ENCODE data around the gene SOS2. TPM values are rescaled to one million over a fixed set of nuclear protein-coding genes. Genes with fewer than 3 reads are reported as not detected.
"Not testable (repeated sequence)": the region's sequence is repeated elsewhere in the genome, so short reads cannot be mapped to it uniquely, and the experiment has no call there.

The SOS2 gene
- total RNA-seq, 4 donors from 2014 or later, result 40.1 to 59.8 (median 46.7) TPM

DNA sequence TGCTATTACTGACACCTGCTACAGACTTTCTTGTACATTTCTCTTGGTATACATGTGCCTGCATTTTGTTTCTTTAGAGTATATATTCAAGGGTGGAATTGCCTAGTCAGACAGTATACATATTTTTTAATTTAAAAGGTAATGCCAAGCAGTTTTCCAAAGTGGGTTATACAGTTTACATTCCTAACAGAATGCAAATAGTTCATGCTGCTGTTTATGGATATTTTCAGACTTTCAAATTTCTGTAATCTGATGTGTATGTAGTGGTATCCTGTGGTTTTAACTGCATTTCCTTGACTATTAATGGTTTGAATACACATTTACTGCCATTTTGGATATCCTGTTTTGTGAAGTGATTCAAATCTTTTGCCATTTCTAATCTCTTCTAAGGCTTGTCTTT is 59.5 kb downstream of the SOS2 start:
- no peak overlapping the region for H3K27ac ChIP-seq (replicated peaks in 1 of 4)
- H3K9me3 ChIP-seq, result no peaks in the 10 kb centered on the region
- H3K4me1 ChIP-seq, result no peaks in the 10 kb centered on the region
- H3K27me3 ChIP-seq, result no peaks in the 10 kb centered on the region
- H3K4me3 ChIP-seq, result no peak overlapping the region
- TF ChIP-seq POLR2AphosphoS5 (IDR thresholded peaks at IDR 0.05), result no peak
- no peak for TF ChIP-seq EP300 (IDR thresholded peaks at IDR 0.05)
- TF ChIP-seq POLR2A (IDR thresholded peaks at IDR 0.05; ENCODE audit: low read depth), result no peak
- TF ChIP-seq, protein P1, sequence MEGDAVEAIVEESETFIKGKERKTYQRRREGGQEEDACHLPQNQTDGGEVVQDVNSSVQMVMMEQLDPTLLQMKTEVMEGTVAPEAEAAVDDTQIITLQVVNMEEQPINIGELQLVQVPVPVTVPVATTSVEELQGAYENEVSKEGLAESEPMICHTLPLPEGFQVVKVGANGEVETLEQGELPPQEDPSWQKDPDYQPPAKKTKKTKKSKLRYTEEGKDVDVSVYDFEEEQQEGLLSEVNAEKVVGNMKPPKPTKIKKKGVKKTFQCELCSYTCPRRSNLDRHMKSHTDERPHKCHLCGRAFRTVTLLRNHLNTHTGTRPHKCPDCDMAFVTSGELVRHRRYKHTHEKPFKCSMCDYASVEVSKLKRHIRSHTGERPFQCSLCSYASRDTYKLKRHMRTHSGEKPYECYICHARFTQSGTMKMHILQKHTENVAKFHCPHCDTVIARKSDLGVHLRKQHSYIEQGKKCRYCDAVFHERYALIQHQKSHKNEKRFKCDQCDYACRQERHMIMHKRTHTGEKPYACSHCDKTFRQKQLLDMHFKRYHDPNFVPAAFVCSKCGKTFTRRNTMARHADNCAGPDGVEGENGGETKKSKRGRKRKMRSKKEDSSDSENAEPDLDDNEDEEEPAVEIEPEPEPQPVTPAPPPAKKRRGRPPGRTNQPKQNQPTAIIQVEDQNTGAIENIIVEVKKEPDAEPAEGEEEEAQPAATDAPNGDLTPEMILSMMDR (IDR thresholded peaks at IDR 0.05), result no peak
- no peak for DNase-seq (ENCODE audit: extremely low spot score)
- intact Hi-C loops (cut with DNase I), result no loop called here
- H3K36me3 ChIP-seq, result peaks cover 7 to 52% (median 17%) of the 10 kb centered on the region in 4 donors

DNA sequence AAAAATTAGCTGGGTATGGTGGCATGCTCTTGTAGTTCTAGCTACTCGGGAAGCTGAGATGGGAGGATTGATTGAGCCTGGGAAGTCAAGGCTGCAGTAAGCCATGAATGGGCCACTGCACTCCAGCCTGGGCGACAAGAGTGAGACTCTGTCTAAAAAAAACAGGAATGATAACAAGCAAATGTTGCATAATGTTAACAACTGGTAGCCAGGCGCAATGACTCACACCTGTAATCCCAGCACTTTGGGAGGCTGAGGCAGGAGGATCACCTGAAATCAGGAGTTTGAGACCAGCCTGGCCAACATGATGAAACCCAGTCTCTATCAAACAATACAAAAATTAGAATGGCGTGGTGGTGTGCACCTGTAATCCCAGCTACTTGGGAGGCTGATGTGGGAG is 64.0 kb downstream of the SOS2 start:
- peaks cover 0 to 55% (median 6%) of the 10 kb centered on the region in 4 donors for H3K36me3 ChIP-seq
- 91% methylated on average over 4 of the region's 4 CpGs for WGBS

DNA sequence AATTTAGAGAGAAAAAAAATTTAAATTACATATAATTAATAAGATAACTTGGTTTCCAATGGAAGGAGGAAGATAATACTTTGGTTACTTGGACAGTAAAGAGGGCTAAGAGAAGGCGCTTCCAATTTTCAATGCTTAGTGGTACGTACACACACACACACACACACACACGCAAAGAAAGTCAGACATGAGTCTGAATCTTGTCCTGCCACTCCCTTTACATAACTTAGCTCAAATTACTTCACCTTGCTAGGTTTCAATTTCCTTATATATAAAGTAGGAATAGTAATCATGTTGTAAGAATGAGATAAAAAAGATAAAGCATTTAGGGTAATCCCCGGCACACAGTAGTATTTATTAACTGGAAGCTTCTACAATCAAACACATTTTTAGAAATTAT is 75.3 kb downstream of the SOS2 start:
- no peaks in the 10 kb centered on the region for H3K9me3 ChIP-seq
- DNase-seq (ENCODE audit: extremely low spot score), result no peak
- peaks cover 14 to 90% (median 55%) of the 10 kb centered on the region in 4 donors for H3K36me3 ChIP-seq
- intact Hi-C loops (cut with DNase I), result no loop called here
- H3K4me3 ChIP-seq, result no peak overlapping the region
- WGBS, result 95% methylated on average over 4 of the region's 4 CpGs
- H3K27ac ChIP-seq (replicated peaks in 1 of 4), result no peak overlapping the region
- H3K27me3 ChIP-seq, result no peaks in the 10 kb centered on the region
- TF ChIP-seq EP300 (IDR thresholded peaks at IDR 0.05), result no peak
- H3K4me1 ChIP-seq, result no peaks in the 10 kb centered on the region

More for the DNA sequence above, 64.0 kb downstream of the SOS2 start:
- intact Hi-C loops (cut with DNase I); H3K4me3 ChIP-seq; H3K27me3 ChIP-seq; H3K27ac ChIP-seq (replicated peaks in 1 of 4); H3K4me1 ChIP-seq; DNase-seq (ENCODE audit: extremely low spot score); H3K9me3 ChIP-seq: not testable (repeated sequence)

DNA sequence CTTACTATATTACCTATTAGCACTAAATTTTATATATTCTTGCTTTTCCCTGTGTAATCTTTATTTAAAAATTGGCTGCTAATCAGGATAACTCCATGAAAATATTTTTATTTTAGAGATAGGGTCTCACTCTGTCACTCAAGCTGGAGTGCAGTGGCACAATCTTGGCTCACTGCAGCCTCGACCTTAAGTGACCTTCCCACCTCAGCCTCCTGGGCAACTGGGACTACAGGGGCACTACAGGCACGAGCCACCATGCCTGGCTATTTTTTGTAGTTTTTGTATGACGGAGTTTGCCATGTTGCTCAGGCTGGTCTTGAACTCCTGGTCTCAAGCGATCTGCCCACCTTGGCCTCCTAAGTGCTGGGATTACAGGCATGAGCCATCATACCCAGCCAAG is 82.6 kb downstream of the SOS2 start:
- Histone ChIP-seq H3K36me3 (peaks cover 27 to 91% (median 51%) of the 10 kb centered on the region in 4 donors), H3K27me3 (no peaks in the 10 kb centered on the region), H3K9me3 (no peaks in the 10 kb centered on the region), H3K4me1 (no peaks in the 10 kb centered on the region), H3K4me3 (no peak overlapping the region), H3K27ac (replicated peaks in 1 of 4) (no peak overlapping the region)
- intact Hi-C loops (cut with DNase I), result no loop called here
- 94% methylated on average over 4 of the region's 4 CpGs for WGBS
- TF ChIP-seq POLR2AphosphoS5 (IDR thresholded peaks at IDR 0.05) (no peak), POLR2A (IDR thresholded peaks at IDR 0.05; ENCODE audit: low read depth) (no peak), EP300 (IDR thresholded peaks at IDR 0.05) (no peak)
- TF ChIP-seq, protein P1 (IDR thresholded peaks at IDR 0.05), result no peak
- no peak for DNase-seq (ENCODE audit: extremely low spot score)

DNA sequence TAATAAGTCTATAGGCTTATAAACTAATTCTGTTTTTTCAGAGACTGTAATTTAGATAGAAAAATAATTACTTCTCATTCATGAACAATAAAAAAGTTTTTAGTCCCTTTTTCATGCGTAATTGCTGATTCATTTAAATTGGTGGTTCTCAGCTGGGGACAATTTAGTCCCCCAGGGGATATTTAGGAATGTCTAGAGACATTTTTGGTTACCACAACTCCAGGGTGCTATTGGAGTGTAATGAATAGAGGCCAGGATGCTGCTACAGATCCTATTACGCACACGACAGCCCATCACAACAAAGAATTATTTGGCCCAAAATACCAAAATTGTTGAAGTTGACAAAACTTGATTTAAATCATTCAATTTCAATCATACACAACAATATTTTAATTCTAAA is 92.2 kb downstream of the SOS2 start:
- no peak overlapping the region for H3K4me3 ChIP-seq
- no peaks in the 10 kb centered on the region for H3K9me3 ChIP-seq
- peaks cover 0 to 59% (median 27%) of the 10 kb centered on the region in 4 donors for H3K36me3 ChIP-seq
- no peaks in the 10 kb centered on the region for H3K27me3 ChIP-seq
- DNase-seq (ENCODE audit: extremely low spot score), result no peak
- H3K27ac ChIP-seq (replicated peaks in 1 of 4), result no peak overlapping the region
- no peaks in the 10 kb centered on the region for H3K4me1 ChIP-seq
- intact Hi-C loops (cut with DNase I), result no loop called here
- TF ChIP-seq EP300 (IDR thresholded peaks at IDR 0.05) (no peak), POLR2AphosphoS5 (IDR thresholded peaks at IDR 0.05) (no peak), POLR2A (IDR thresholded peaks at IDR 0.05; ENCODE audit: low read depth) (no peak)
- TF ChIP-seq, protein P1 (IDR thresholded peaks at IDR 0.05), result no peak
- WGBS, result 91% methylated on average over 3 of the region's 3 CpGs

DNA sequence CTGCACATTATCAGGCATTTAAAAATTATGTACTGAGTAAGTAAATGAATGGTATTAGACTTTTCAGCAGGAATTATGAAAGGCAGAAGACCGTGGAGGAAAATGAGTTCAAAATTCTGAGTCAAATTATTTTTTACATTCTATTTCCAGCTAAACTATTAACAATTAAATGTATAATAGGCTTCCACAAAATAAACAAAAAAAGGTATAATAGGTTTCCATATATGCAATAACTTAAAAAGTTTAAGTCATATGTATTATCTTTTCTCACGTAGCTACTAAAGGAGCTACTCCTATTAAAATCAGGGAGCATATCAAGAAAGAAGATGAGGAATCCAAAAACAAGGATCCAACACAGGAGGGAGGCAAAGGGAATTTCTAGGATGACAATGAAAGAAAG is 103.6 kb downstream of the SOS2 start:
- Histone ChIP-seq H3K4me1 (no peaks in the 10 kb centered on the region), H3K4me3 (no peak overlapping the region), H3K36me3 (peaks cover 10 to 86% (median 52%) of the 10 kb centered on the region in 4 donors), H3K27ac (replicated peaks in 1 of 4) (no peak overlapping the region), H3K27me3 (no peaks in the 10 kb centered on the region), H3K9me3 (no peaks in the 10 kb centered on the region)
- TF ChIP-seq EP300 (IDR thresholded peaks at IDR 0.05) (no peak), POLR2A (IDR thresholded peaks at IDR 0.05; ENCODE audit: low read depth) (no peak)
- TF ChIP-seq, protein P1 (IDR thresholded peaks at IDR 0.05), result no peak
- DNase-seq (ENCODE audit: extremely low spot score), result no peak
- intact Hi-C loops (cut with DNase I), result no loop called here
- 88% methylated on average over 2 of the region's 2 CpGs for WGBS

Measured in esophagus muscularis mucosa (tissue), 4 donors.